SU-DHL-6 (cell line): ENCODE measurements around the gene NAV1.

Experiments used
- H2AFZ ChIP-seq: fragments of 200-600 bp; sonication (generic); 2 replicates; pipeline ENCODE4 v1.6.1; 2014; ENCODE audit warnings: low read depth, mild to moderate bottlenecking, moderate library complexity, mixed read lengths, antibody characterized with exemption, low read length; ENCODE audit not compliant: severe bottlenecking
- H3F3A ChIP-seq: fragments of 200-600 bp; shearing (Covaris generic); 2 replicates; pipeline ENCODE4 v1.6.0; 2016; ENCODE audit warnings: antibody characterized with exemption, mild to moderate bottlenecking; ENCODE audit not compliant: insufficient read depth
- H3K27ac ChIP-seq: fragments of 200-600 bp; sonication (generic); 2 replicates; pipeline ENCODE4 v1.5.1; 2016; ENCODE audit warnings: low read depth, mild to moderate bottlenecking, low read length, moderate library complexity, mixed read lengths
- H3K27me3 ChIP-seq: fragments of 200-600 bp; sonication (generic), shearing (Covaris generic); 2 replicates; pipeline ENCODE4 v1.6.0; 2014; ENCODE audit warnings: mild to moderate bottlenecking, low read length
- H3K36me3 ChIP-seq: fragments of 200-600 bp; sonication (generic); 2 replicates; pipeline ENCODE4 v1.6.1; 2014; ENCODE audit warnings: mild to moderate bottlenecking, low read length, mixed read lengths
- H3K4me2 ChIP-seq: fragments of 300-600, 200-600 bp; shearing (Covaris generic), sonication (generic); 2 replicates; pipeline ENCODE4 v1.6.0; 2014; ENCODE audit warnings: low read length, low read depth, mild to moderate bottlenecking; ENCODE audit not compliant: poor library complexity, severe bottlenecking
- H3K4me3 ChIP-seq: fragments of 200-600 bp; sonication (generic); 2 replicates; pipeline ENCODE4 v1.5.1; 2014; ENCODE audit warnings: antibody characterized with exemption, low read length, mild to moderate bottlenecking, mixed read lengths; ENCODE audit not compliant: insufficient read depth, poor library complexity, severe bottlenecking
- H3K79me2 ChIP-seq: fragments of 200-600 bp; sonication (generic); 2 replicates; pipeline ENCODE4 v1.6.1; 2014; ENCODE audit warnings: mild to moderate bottlenecking, low read length, moderate library complexity; ENCODE audit not compliant: insufficient read depth
- H3K9ac ChIP-seq: fragments of 200-600 bp; sonication (generic); 2 replicates; pipeline ENCODE4 v1.7.0; 2014; ENCODE audit warnings: mild to moderate bottlenecking, low read length
- H3K9me2 ChIP-seq: fragments of 200-600 bp; sonication (generic); replicated peaks from 2 replicates; pipeline ENCODE4 v1.6.1; 2014; ENCODE audit warnings: low read length; ENCODE audit not compliant: insufficient read depth
- H3K9me3 ChIP-seq: fragments of 200-600 bp; sonication (generic); 2 replicates; pipeline ENCODE4 v1.6.1; 2014; ENCODE audit warnings: low read length, mixed read lengths; ENCODE audit not compliant: insufficient read depth
- H4K20me1 ChIP-seq: fragments of 200-600 bp; sonication (generic); 2 replicates; pipeline ENCODE4 v1.6.1; 2014; ENCODE audit warnings: low read depth, mild to moderate bottlenecking, antibody characterized with exemption, low read length, moderate library complexity, mixed read lengths
- EZH2phosphoT487 ChIP-seq: fragments of 200-600 bp; sonication (generic), shearing (Covaris generic); conservative IDR thresholded peaks from 2 replicates; pipeline ENCODE4 v1.6.1; 2018; ENCODE audit warnings: mild to moderate bottlenecking, antibody characterized with exemption, low read length, moderate library complexity, mixed read lengths
- TF ChIP-seq, protein P1 (sequence below): fragments of 200-600 bp; sonication (generic); IDR thresholded peaks from one replicate; pipeline ENCODE4 v1.5.1; 2017; ENCODE audit warnings: antibody characterized with exemption, mild to moderate bottlenecking, low read length, moderate library complexity; ENCODE audit not compliant: insufficient read depth, poor library complexity, severe bottlenecking

Gene NAV1

DNA sequence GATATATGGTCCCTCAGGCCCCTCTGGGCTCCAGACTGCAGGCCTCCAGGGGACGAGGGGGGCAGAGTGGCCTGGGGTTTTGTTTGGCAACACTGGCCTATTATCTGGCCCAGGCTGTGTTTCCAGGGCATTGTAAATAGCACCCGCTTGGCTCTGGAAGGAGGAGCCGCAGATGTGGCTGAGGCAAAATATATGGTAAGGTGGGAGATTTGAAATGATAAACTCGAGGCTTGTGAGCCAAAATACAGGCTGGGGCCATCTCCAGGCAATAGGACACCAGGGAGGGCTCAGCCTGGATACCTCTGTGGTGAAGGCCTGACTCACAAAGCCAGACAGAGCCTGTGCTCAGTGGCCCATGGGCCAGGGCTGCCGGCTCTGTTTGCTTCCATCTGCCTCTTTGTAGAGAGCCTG is 14.0 kb downstream of the NAV1 start:
- Histone ChIP-seq H4K20me1 (no peaks in the 10 kb centered on the region), H3K27ac (no peak overlapping the region), H3K4me2 (no peak overlapping the region)

DNA sequence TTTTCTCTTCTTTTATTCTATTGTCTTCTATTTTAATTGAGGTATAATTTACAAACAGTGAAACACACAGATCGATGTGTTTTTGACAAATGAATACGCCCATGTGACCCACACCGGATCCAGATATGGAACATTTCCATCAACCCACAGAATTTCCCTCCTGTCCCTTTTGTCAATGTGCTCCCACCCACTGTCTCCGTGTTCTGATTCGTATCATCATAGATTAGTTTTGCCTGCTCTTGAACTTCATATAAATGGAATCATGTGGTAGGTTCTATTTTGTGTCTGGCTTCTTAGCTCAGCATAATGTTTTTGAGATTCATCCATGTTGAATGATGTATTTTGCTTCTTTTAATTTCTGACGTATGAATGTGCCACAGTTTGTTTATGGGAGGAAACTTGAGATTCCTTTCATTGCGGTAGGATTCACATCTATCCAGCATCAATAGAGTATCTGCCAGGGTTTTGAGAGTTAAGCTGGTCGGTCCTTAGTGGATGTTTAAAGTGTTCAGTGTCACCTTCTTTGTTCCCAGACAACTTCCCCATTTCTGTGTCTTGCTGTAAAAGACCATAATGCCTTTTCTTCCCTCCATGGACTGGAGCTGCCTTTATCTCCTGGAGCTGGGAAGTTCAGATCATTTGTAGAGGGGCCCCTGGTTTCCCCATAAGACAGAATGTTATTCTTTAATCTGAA is 14.7 kb downstream of the NAV1 start:
- no peak for TF ChIP-seq EZH2phosphoT487
- TF ChIP-seq, protein P1, sequence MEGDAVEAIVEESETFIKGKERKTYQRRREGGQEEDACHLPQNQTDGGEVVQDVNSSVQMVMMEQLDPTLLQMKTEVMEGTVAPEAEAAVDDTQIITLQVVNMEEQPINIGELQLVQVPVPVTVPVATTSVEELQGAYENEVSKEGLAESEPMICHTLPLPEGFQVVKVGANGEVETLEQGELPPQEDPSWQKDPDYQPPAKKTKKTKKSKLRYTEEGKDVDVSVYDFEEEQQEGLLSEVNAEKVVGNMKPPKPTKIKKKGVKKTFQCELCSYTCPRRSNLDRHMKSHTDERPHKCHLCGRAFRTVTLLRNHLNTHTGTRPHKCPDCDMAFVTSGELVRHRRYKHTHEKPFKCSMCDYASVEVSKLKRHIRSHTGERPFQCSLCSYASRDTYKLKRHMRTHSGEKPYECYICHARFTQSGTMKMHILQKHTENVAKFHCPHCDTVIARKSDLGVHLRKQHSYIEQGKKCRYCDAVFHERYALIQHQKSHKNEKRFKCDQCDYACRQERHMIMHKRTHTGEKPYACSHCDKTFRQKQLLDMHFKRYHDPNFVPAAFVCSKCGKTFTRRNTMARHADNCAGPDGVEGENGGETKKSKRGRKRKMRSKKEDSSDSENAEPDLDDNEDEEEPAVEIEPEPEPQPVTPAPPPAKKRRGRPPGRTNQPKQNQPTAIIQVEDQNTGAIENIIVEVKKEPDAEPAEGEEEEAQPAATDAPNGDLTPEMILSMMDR = no peak
- Histone ChIP-seq H3K9ac (no peak overlapping the region), H4K20me1 (no peaks in the 10 kb centered on the region), H3K36me3 (no peaks in the 10 kb centered on the region), H3K4me2 (no peak overlapping the region), H3K27ac (no peak overlapping the region), H3K27me3 (no peaks in the 10 kb centered on the region), H3K4me3 (no peak overlapping the region), H3F3A (no peaks in the 10 kb centered on the region), H3K9me2 (no peaks in the 10 kb centered on the region), H2AFZ (no peak overlapping the region), H3K79me2 (no peaks in the 10 kb centered on the region), H3K9me3 (no peaks in the 10 kb centered on the region)

More for the DNA sequence above, 14.0 kb downstream of the NAV1 start:
- Histone ChIP-seq H3K36me3 (no peaks in the 10 kb centered on the region), H3K4me3 (no peak overlapping the region), H3K9me2 (no peaks in the 10 kb centered on the region), H3K79me2 (no peaks in the 10 kb centered on the region), H2AFZ (no peak overlapping the region), H3K9ac (no peak overlapping the region), H3K9me3 (no peaks in the 10 kb centered on the region), H3K27me3 (no peaks in the 10 kb centered on the region), H3F3A (no peaks in the 10 kb centered on the region)
- TF ChIP-seq EZH2phosphoT487 = no peak

DNA sequence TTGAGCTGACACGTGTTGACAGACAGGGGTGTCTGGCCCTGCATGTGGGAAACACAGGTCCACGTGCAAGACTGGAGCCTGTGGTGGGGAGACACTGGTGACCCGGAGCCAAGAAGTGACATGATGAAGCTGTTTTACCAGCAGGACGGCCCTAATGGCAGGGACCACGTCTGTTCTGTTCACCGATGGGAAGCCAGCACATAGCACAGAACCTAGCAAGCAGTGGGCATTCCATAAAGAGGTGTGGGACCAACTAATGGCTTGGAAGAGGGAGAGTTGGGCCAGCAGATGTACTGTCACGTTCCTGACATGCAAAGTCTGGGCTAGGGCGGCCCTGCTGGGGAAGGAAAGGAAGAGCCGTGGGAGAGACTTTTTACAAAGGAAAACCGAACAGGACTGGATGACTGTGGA is 15.3 kb downstream of the NAV1 start:
- no peaks in the 10 kb centered on the region for H3K79me2 ChIP-seq
- no peaks in the 10 kb centered on the region for H3K27me3 ChIP-seq
- no peak overlapping the region for H2AFZ ChIP-seq
- no peak overlapping the region for H3K4me2 ChIP-seq
- H3K9ac ChIP-seq = no peak overlapping the region
- H3K36me3 ChIP-seq = no peaks in the 10 kb centered on the region
- no peak overlapping the region for H3K4me3 ChIP-seq
- H3K9me3 ChIP-seq = no peaks in the 10 kb centered on the region
- H3F3A ChIP-seq = no peaks in the 10 kb centered on the region
- no peaks in the 10 kb centered on the region for H4K20me1 ChIP-seq
- H3K9me2 ChIP-seq = no peaks in the 10 kb centered on the region
- H3K27ac ChIP-seq = no peak overlapping the region
- no peak for TF ChIP-seq EZH2phosphoT487
- TF ChIP-seq, protein P1 = no peak

DNA sequence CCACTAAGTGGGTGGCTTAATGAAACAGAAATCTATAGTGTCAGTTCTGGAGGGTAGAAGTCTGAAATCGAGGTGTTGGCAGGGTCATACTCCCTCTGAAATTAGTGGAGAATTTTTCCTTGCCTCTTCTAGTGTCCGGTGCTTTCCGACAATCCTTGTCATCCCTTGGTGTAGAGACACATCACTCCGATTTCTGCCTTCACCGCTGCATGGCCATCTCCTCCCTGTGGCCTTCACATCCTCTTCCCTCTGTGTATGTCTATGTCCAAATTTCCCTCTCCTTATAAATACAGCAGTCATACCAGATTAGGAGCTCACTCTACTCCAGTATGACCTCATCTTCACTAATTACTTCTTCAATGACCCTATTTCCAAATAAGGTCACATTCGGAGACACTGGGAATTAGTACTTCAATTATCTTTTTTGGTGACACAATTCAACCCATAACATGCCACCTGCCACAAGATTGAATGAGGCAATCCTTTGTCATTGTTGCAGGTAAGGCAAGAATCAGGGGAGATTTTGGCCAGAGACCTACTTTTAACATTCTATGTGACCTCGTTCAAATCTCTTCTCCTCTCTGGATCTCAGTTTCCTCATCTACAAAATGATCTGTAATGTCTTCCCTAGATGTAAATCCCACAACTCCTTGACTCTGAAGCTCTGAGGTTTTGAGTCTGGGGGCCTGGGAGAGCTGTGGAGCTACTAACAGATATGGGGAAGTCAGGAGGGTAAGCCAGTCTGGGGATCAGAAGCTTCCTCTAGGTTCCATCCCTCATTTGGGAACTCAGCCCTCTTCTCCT is 16.1 kb downstream of the NAV1 start:
- Histone ChIP-seq H3K4me2 (no peak overlapping the region), H3F3A (no peaks in the 10 kb centered on the region), H3K27me3 (no peaks in the 10 kb centered on the region), H2AFZ (no peak overlapping the region), H3K79me2 (no peaks in the 10 kb centered on the region), H3K9me2 (no peaks in the 10 kb centered on the region), H3K9ac (no peak overlapping the region), H3K36me3 (no peaks in the 10 kb centered on the region), H4K20me1 (no peaks in the 10 kb centered on the region), H3K4me3 (no peak overlapping the region), H3K9me3 (no peaks in the 10 kb centered on the region), H3K27ac (no peak overlapping the region)
- TF ChIP-seq EZH2phosphoT487 = no peak
- TF ChIP-seq, protein P1 = no peak
